K562 (cell line): Measurements from ENCODE around the gene VPS18. TPM values are rescaled to one million over a fixed set of nuclear protein-coding genes. Genes with fewer than 3 reads are reported as not detected.
A peak's percentile ranks its signal among the peaks of the same experiment; 100 is the strongest.

Experiments used
- BDP1 ChIP-seq: IDR thresholded peaks from 3 replicates; pipeline ENCODE4 v1.6.1; 2011; ENCODE audit not compliant: insufficient read length, insufficient read depth
- CBFA2T3 ChIP-seq: fragments of 450-650 bp; IDR thresholded peaks from 2 replicates; pipeline ENCODE4 v1.6.1; 2017
- E2F3 ChIP-seq: fragments of 250-450 bp; sonication (Bioruptor Pico); IDR thresholded peaks from 2 replicates; pipeline ENCODE4 v1.4.0; 2020; ENCODE audit warnings: mild to moderate bottlenecking
- HIVEP1 ChIP-seq: fragments of 250-450 bp; sonication (Bioruptor Pico); IDR thresholded peaks from 2 replicates; pipeline ENCODE4 v1.4.0; 2020; ENCODE audit warnings: mild to moderate bottlenecking
- HMGN3 ChIP-seq: IDR thresholded peaks from 2 replicates; pipeline ENCODE4 v1.6.1; 2011; ENCODE audit warnings: borderline replicate concordance, low read depth, mild to moderate bottlenecking, mixed read lengths, low read length; ENCODE audit not compliant: insufficient read length; ENCODE audit errors: extremely low read depth
- IFI16 ChIP-seq: fragments of 250-450 bp; sonication (Bioruptor Pico); IDR thresholded peaks from 2 replicates; pipeline ENCODE4 v2.1.2; 2022; ENCODE audit warnings: mild to moderate bottlenecking, inconsistent platforms
- L3MBTL2 ChIP-seq: fragments of 450-650 bp; IDR thresholded peaks from 2 replicates; pipeline ENCODE4 v1.6.1; 2016; ENCODE audit warnings: mild to moderate bottlenecking, moderate library complexity
- NFE2L1 ChIP-seq: fragments of 450-650 bp; IDR thresholded peaks from 2 replicates; pipeline ENCODE4 v1.6.1; 2016; ENCODE audit warnings: missing genetic modification characterization, low read depth, mild to moderate bottlenecking, missing compliant biosample characterization, moderate library complexity, borderline replicate concordance
- NR2F6 ChIP-seq: fragments of 450-650 bp; formaldehyde crosslinking; IDR thresholded peaks from 2 replicates; pipeline ENCODE4 v1.4.0; 2020; ENCODE audit warnings: mild to moderate bottlenecking
- RBFOX2 ChIP-seq: fragments of 200-400 bp; formaldehyde crosslinking; IDR thresholded peaks from 2 replicates; pipeline ENCODE4 v1.6.1; 2017; ENCODE audit warnings: low read depth, mild to moderate bottlenecking, low read length, moderate library complexity
- RBM14 ChIP-seq: fragments of 200-400 bp; formaldehyde crosslinking; IDR thresholded peaks from 2 replicates; pipeline ENCODE4 v1.6.1; 2018; ENCODE audit warnings: low read depth, mild to moderate bottlenecking, low read length, moderate library complexity, borderline replicate concordance; ENCODE audit not compliant: insufficient read depth
- STAT5B ChIP-seq: fragments of 250-450 bp; sonication (Bioruptor Pico); IDR thresholded peaks from 2 replicates; pipeline ENCODE4 v1.8.0; 2021; ENCODE audit warnings: mild to moderate bottlenecking, inconsistent platforms
- TFAP4 ChIP-seq: sonication (generic); formaldehyde crosslinking; IDR thresholded peaks from 2 replicates; pipeline ENCODE4 v1.8.0; 2022; ENCODE audit warnings: missing genetic modification reagents, mild to moderate bottlenecking, moderate library complexity, borderline replicate concordance
- ZNF217 ChIP-seq: sonication (generic); formaldehyde crosslinking; IDR thresholded peaks from 2 replicates; pipeline ENCODE4 v1.8.0; 2022; ENCODE audit warnings: mild to moderate bottlenecking, missing genetic modification reagents
- ZNF79 ChIP-seq: fragments of 250-450 bp; sonication (Bioruptor Pico); IDR thresholded peaks from 2 replicates; pipeline ENCODE4 v1.4.0; 2020; ENCODE audit warnings: low read depth, mild to moderate bottlenecking, moderate library complexity
- polyA plus RNA-seq, 8 experiments: library from polyadenylated mRNA; depleted of rRNA in 4 of 8; stranded (reverse) in 5 of 8; unstranded in 3 of 8; fragments of >200 nt; fragmentation: Nextera tagmentation in 2 of 8; fragmentation: Illumina TruSeq in 1 of 8; extraction: Ambion mirVana in 2 of 8; extraction: Trizol in 1 of 8; gene quantifications; 2 replicates each; pipeline versions ENCODE4 v1.2.1 to v1.2.3, GENCODE V29; 2011 to 2014; ENCODE audit warnings: inconsistent platforms in 1 of 8, missing spikeins in 1 of 8
- total RNA-seq, 7 experiments: library from RNA; depleted of rRNA in 6 of 7; stranded (reverse); fragments of >200 nt in 6 of 7; fragmentation: Illumina TruSeq in 2 of 7; extraction: Trizol in 2 of 7; gene quantifications; 2 replicates each; pipeline versions ENCODE4 v1.2.1 to v1.2.3, GENCODE V29; 2011 to 2021; ENCODE audit warnings: low replicate concordance in 1 of 7
- TF ChIP-seq, protein P1 (sequence below): fragments of 450-650 bp; IDR thresholded peaks from 2 replicates; pipeline ENCODE4 v1.6.1; 2016
- TF ChIP-seq, protein P2 (sequence below): sonication (generic); formaldehyde crosslinking; IDR thresholded peaks from 2 replicates; pipeline ENCODE4 v1.9.0; 2022; ENCODE audit warnings: mild to moderate bottlenecking, missing genetic modification reagents
- TF ChIP-seq, protein P3 (sequence below): fragments of 250-450 bp; sonication (Bioruptor Pico); IDR thresholded peaks from 2 replicates; pipeline ENCODE4 v1.4.0; 2020

VPS18 gene
- total and polyA plus RNA-seq, 9 of the 15 experiments (the other 6 are each of a cell fraction or from before 2014, with no cell fraction given), result 0.73 to 19.9 (median 8.5) TPM

GRCh38 chr15:40927873-40928806 is 33.9 kb downstream of the VPS18 start (continued):
- TF ChIP-seq TFAP4 (CRISPR knock-in tag) (0 out of 2 replicates have a peak, but pooled peaks have one; percentile 9), HMGN3 (peak; percentile 22), IFI16 (CRISPR knock-in tag) (no peak), ZNF79 (CRISPR knock-in tag) (no peak), L3MBTL2 (0 out of 2 replicates have a peak, but pooled peaks have one; percentile 31), NFE2L1 (tag) (no peak), ZNF217 (CRISPR knock-in tag) (no peak), RBFOX2 (0 out of 2 replicates have a peak, but pooled peaks have one; percentile 30), NR2F6 (CRISPR knock-in tag) (no peak), STAT5B (CRISPR knock-in tag) (no peak), CBFA2T3 (0 out of 2 replicates have a peak, but pooled peaks have one; percentile 3), RBM14 (no peak), HIVEP1 (CRISPR knock-in tag) (no peak), BDP1 (no peak), E2F3 (CRISPR knock-in tag) (no peak)
- TF ChIP-seq, protein P1, sequence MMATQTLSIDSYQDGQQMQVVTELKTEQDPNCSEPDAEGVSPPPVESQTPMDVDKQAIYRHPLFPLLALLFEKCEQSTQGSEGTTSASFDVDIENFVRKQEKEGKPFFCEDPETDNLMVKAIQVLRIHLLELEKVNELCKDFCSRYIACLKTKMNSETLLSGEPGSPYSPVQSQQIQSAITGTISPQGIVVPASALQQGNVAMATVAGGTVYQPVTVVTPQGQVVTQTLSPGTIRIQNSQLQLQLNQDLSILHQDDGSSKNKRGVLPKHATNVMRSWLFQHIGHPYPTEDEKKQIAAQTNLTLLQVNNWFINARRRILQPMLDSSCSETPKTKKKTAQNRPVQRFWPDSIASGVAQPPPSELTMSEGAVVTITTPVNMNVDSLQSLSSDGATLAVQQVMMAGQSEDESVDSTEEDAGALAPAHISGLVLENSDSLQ, result peak; percentile 69
- TF ChIP-seq, protein P2, sequence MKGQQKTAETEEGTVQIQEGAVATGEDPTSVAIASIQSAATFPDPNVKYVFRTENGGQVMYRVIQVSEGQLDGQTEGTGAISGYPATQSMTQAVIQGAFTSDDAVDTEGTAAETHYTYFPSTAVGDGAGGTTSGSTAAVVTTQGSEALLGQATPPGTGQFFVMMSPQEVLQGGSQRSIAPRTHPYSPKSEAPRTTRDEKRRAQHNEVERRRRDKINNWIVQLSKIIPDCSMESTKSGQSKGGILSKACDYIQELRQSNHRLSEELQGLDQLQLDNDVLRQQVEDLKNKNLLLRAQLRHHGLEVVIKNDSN (CRISPR knock-in tag), result no peak
- TF ChIP-seq, protein P3, sequence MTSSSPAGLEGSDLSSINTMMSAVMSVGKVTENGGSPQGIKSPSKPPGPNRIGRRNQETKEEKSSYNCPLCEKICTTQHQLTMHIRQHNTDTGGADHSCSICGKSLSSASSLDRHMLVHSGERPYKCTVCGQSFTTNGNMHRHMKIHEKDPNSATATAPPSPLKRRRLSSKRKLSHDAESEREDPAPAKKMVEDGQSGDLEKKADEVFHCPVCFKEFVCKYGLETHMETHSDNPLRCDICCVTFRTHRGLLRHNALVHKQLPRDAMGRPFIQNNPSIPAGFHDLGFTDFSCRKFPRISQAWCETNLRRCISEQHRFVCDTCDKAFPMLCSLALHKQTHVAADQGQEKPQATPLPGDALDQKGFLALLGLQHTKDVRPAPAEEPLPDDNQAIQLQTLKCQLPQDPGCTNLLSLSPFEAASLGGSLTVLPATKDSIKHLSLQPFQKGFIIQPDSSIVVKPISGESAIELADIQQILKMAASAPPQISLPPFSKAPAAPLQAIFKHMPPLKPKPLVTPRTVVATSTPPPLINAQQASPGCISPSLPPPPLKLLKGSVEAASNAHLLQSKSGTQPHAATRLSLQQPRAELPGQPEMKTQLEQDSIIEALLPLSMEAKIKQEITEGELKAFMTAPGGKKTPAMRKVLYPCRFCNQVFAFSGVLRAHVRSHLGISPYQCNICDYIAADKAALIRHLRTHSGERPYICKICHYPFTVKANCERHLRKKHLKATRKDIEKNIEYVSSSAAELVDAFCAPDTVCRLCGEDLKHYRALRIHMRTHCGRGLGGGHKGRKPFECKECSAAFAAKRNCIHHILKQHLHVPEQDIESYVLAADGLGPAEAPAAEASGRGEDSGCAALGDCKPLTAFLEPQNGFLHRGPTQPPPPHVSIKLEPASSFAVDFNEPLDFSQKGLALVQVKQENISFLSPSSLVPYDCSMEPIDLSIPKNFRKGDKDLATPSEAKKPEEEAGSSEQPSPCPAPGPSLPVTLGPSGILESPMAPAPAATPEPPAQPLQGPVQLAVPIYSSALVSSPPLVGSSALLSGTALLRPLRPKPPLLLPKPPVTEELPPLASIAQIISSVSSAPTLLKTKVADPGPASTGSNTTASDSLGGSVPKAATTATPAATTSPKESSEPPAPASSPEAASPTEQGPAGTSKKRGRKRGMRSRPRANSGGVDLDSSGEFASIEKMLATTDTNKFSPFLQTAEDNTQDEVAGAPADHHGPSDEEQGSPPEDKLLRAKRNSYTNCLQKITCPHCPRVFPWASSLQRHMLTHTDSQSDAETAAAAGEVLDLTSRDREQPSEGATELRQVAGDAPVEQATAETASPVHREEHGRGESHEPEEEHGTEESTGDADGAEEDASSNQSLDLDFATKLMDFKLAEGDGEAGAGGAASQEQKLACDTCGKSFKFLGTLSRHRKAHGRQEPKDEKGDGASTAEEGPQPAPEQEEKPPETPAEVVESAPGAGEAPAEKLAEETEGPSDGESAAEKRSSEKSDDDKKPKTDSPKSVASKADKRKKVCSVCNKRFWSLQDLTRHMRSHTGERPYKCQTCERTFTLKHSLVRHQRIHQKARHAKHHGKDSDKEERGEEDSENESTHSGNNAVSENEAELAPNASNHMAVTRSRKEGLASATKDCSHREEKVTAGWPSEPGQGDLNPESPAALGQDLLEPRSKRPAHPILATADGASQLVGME, result no peak
